GM12878 (cell line): ENCODE data around the gene PLCG2. TPM values are rescaled to one million over a fixed set of nuclear protein-coding genes. Genes with fewer than 3 reads are reported as not detected.

Source experiments
- CEBPB ChIP-seq, 2 experiments: fragments of 150-350 bp in 1 of 2; IDR thresholded peaks; 2 replicates each; pipeline ENCODE4 v1.6.1; 2012 to 2014; ENCODE audit warnings: low read depth in 2 of 2, low read length in 2 of 2, borderline replicate concordance in 1 of 2, inconsistent platforms in 1 of 2
- CTCF ChIP-seq, 3 experiments: IDR thresholded peaks in 2 of 3; conservative IDR thresholded peaks in 1 of 3; 2 replicates each; pipeline ENCODE4 v1.5.1; 2011; ENCODE audit warnings: low read depth in 3 of 3, low read length in 3 of 3, mild to moderate bottlenecking in 3 of 3, control low read depth in 2 of 3, moderate library complexity in 2 of 3, inconsistent platforms in 1 of 3, mixed read lengths in 1 of 3; ENCODE audit not compliant: control insufficient read depth in 2 of 3, insufficient read depth in 1 of 3; ENCODE audit errors: extremely low read depth in 1 of 3
- EGR1 ChIP-seq, 2 experiments: IDR thresholded peaks; 1 replicate in 1 of 2; 2 replicates in 1 of 2; pipeline ENCODE4 v1.6.1; 2011 to 2012; ENCODE audit warnings: low read depth in 2 of 2, low read length in 2 of 2, borderline replicate concordance in 1 of 2, mild to moderate bottlenecking in 1 of 2, moderate library complexity in 1 of 2
- HDGF ChIP-seq: fragments of 450-650 bp; IDR thresholded peaks from 2 replicates; pipeline ENCODE4 v1.6.1; 2016; ENCODE audit warnings: antibody characterized with exemption
- IRF3 ChIP-seq: fragments of 450-650 bp; IDR thresholded peaks from 2 replicates; pipeline ENCODE4 v1.6.1; 2014; ENCODE audit warnings: mild to moderate bottlenecking
- JUNB ChIP-seq: IDR thresholded peaks from 2 replicates; pipeline ENCODE4 v1.6.1; 2016; ENCODE audit warnings: antibody characterized with exemption, mild to moderate bottlenecking
- NBN ChIP-seq: fragments of 450-650 bp; IDR thresholded peaks from 2 replicates; pipeline ENCODE4 v1.6.1; 2016
- NR2C1 ChIP-seq: fragments of 450-650 bp; IDR thresholded peaks from 2 replicates; pipeline ENCODE4 v1.6.1; 2017; ENCODE audit warnings: antibody characterized with exemption, mild to moderate bottlenecking, moderate library complexity
- NRF1 ChIP-seq: conservative IDR thresholded peaks from 2 replicates; pipeline ENCODE4 v1.6.1; 2011; ENCODE audit warnings: mild to moderate bottlenecking, low read depth, low read length, improper control_type of control experiment
- PML ChIP-seq: IDR thresholded peaks from 2 replicates; pipeline ENCODE4 v1.6.1; 2012; ENCODE audit warnings: low read length, inconsistent platforms
- RUNX3 ChIP-seq: IDR thresholded peaks from 2 replicates; pipeline ENCODE4 v1.6.1; 2012; ENCODE audit warnings: low read length, inconsistent platforms
- SREBF1 ChIP-seq: IDR thresholded peaks from 2 replicates; pipeline ENCODE4 v1.6.1; 2012; ENCODE audit warnings: mild to moderate bottlenecking, low read length
- TCF12 ChIP-seq: IDR thresholded peaks from 2 replicates; pipeline ENCODE4 v1.6.1; 2011; ENCODE audit warnings: low read depth, mild to moderate bottlenecking, low read length
- TCF7 ChIP-seq: IDR thresholded peaks from 2 replicates; pipeline ENCODE4 v1.6.1; 2014; ENCODE audit warnings: antibody characterized with exemption, borderline replicate concordance
- WRNIP1 ChIP-seq: IDR thresholded peaks from 2 replicates; pipeline ENCODE4 v1.6.1; 2011; ENCODE audit warnings: low read depth, low read length, improper control_type of control experiment, borderline replicate concordance
- ZBED1 ChIP-seq: IDR thresholded peaks from 2 replicates; pipeline ENCODE4 v1.6.1; 2016; ENCODE audit warnings: borderline replicate concordance
- ZBTB40 ChIP-seq: fragments of 450-650 bp; IDR thresholded peaks from 2 replicates; pipeline ENCODE4 v1.6.1; 2016; ENCODE audit warnings: mild to moderate bottlenecking, moderate library complexity, borderline replicate concordance
- polyA plus RNA-seq, 11 experiments: library from polyadenylated mRNA; depleted of rRNA in 4 of 11; unstranded in 6 of 11; stranded (reverse) in 5 of 11; fragments of >200 nt; fragmentation: Nextera tagmentation in 4 of 11; fragmentation: Illumina TruSeq in 1 of 11; extraction: Ambion mirVana in 4 of 11; extraction: Trizol in 1 of 11; gene quantifications; 1 replicate in 1 of 11; 2 replicates in 10 of 11; pipeline versions ENCODE4 v1.2.1 to v1.2.3, GENCODE V29; 2011 to 2016; ENCODE audit warnings: inconsistent platforms in 2 of 11, missing spikeins in 2 of 11, low read depth in 1 of 11
- total RNA-seq, 4 experiments: library from RNA; depleted of rRNA in 3 of 4; stranded (reverse); fragments of >200 nt in 3 of 4; fragmentation: Illumina TruSeq in 1 of 4; extraction: Trizol in 1 of 4; gene quantifications; 2 replicates each; pipeline versions ENCODE4 v1.2.1 to v1.2.3, GENCODE V29; 2013 to 2021
- TF ChIP-seq, protein P1 (sequence below): IDR thresholded peaks from 2 replicates; pipeline ENCODE4 v1.6.1; 2012; ENCODE audit warnings: improper control_type of control experiment, low read depth, low read length; ENCODE audit not compliant: insufficient replicate concordance

The PLCG2 gene
- total and polyA plus RNA-seq, 10 of the 15 experiments (the other 5 are each of a cell fraction or from before 2014, with no cell fraction given) = 47.6 to 256 (median 149) TPM

GRCh38 chr16:81836279-81837054 lies 57.4 kb downstream of the PLCG2 start (continued):
- TF ChIP-seq, protein P1, sequence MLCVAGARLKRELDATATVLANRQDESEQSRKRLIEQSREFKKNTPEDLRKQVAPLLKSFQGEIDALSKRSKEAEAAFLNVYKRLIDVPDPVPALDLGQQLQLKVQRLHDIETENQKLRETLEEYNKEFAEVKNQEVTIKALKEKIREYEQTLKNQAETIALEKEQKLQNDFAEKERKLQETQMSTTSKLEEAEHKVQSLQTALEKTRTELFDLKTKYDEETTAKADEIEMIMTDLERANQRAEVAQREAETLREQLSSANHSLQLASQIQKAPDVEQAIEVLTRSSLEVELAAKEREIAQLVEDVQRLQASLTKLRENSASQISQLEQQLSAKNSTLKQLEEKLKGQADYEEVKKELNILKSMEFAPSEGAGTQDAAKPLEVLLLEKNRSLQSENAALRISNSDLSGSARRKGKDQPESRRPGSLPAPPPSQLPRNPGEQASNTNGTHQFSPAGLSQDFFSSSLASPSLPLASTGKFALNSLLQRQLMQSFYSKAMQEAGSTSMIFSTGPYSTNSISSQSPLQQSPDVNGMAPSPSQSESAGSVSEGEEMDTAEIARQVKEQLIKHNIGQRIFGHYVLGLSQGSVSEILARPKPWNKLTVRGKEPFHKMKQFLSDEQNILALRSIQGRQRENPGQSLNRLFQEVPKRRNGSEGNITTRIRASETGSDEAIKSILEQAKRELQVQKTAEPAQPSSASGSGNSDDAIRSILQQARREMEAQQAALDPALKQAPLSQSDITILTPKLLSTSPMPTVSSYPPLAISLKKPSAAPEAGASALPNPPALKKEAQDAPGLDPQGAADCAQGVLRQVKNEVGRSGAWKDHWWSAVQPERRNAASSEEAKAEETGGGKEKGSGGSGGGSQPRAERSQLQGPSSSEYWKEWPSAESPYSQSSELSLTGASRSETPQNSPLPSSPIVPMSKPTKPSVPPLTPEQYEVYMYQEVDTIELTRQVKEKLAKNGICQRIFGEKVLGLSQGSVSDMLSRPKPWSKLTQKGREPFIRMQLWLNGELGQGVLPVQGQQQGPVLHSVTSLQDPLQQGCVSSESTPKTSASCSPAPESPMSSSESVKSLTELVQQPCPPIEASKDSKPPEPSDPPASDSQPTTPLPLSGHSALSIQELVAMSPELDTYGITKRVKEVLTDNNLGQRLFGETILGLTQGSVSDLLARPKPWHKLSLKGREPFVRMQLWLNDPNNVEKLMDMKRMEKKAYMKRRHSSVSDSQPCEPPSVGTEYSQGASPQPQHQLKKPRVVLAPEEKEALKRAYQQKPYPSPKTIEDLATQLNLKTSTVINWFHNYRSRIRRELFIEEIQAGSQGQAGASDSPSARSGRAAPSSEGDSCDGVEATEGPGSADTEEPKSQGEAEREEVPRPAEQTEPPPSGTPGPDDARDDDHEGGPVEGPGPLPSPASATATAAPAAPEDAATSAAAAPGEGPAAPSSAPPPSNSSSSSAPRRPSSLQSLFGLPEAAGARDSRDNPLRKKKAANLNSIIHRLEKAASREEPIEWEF = no peak
- TF ChIP-seq RUNX3 (peak; percentile 88), PML (no peak; the same call in 1 of the 2 replicates), SREBF1 (no peak), IRF3 (no peak), JUNB (peak; percentile 68), TCF7 (no peak), NRF1 (no peak), WRNIP1 (no peak), ZBTB40 (no peak), NBN (no peak), ZBED1 (no peak), EGR1 (IDR thresholded peaks at IDR 0.05; ENCODE audit: borderline replicate concordance in 1 of 2, low read depth in 2 of 2, low read length in 2 of 2) (no peak), NR2C1 (no peak), CEBPB (IDR thresholded peaks at IDR 0.05; ENCODE audit: borderline replicate concordance in 1 of 2, low read depth in 2 of 2, low read length in 2 of 2) (no peak), CTCF (IDR thresholded peaks at IDR 0.05 in 2 of 3, conservative IDR thresholded peaks at IDR 0.05 in 1 of 3; ENCODE audit: control insufficient read depth in 2 of 3, extremely low read depth in 1 of 3, insufficient read depth in 1 of 3, low read depth in 3 of 3, low read length in 3 of 3) (no peak), HDGF (no peak), TCF12 (peak; percentile 96)
